Measurements from ENCODE around the gene LEPR.

Gene LEPR

GRCh38 chr1:65387821-65388220 is 32.6 kb upstream of the LEPR start:
- Histone ChIP-seq H3K27ac (ENCODE audit: low read depth, low read length) (no peak overlapping the region), H3K27me3 (ENCODE audit: low read length) (no peaks in the 10 kb centered on the region), H2AFZ (ENCODE audit: low read depth, low read length, severe bottlenecking) (no peak overlapping the region), H3K4me2 (ENCODE audit: low read depth, low read length, poor library complexity, severe bottlenecking) (no peak overlapping the region), H3K9ac (ENCODE audit: low read length) (no peak overlapping the region), H3F3A (ENCODE audit: insufficient read depth) (no peaks in the 10 kb centered on the region), H4K20me1 (ENCODE audit: low read depth, low read length) (no peaks in the 10 kb centered on the region), H3K4me3 (ENCODE audit: insufficient read depth, low read length, poor library complexity, severe bottlenecking) (no peak overlapping the region), H3K36me3 (ENCODE audit: low read length) (peaks cover 3% of the 10 kb centered on the region; the same call in 1 of the 2 replicates), H3K9me2 (replicated peaks; ENCODE audit: insufficient read depth, low read length) (no peaks in the 10 kb centered on the region), H3K9me3 (ENCODE audit: insufficient read depth, low read length) (no peaks in the 10 kb centered on the region), H3K79me2 (ENCODE audit: insufficient read depth, low read length) (no peaks in the 10 kb centered on the region)
- TF ChIP-seq EZH2phosphoT487 (conservative IDR thresholded peaks at IDR 0.05; ENCODE audit: low read length): no peak
- TF ChIP-seq, protein P1, sequence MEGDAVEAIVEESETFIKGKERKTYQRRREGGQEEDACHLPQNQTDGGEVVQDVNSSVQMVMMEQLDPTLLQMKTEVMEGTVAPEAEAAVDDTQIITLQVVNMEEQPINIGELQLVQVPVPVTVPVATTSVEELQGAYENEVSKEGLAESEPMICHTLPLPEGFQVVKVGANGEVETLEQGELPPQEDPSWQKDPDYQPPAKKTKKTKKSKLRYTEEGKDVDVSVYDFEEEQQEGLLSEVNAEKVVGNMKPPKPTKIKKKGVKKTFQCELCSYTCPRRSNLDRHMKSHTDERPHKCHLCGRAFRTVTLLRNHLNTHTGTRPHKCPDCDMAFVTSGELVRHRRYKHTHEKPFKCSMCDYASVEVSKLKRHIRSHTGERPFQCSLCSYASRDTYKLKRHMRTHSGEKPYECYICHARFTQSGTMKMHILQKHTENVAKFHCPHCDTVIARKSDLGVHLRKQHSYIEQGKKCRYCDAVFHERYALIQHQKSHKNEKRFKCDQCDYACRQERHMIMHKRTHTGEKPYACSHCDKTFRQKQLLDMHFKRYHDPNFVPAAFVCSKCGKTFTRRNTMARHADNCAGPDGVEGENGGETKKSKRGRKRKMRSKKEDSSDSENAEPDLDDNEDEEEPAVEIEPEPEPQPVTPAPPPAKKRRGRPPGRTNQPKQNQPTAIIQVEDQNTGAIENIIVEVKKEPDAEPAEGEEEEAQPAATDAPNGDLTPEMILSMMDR (IDR thresholded peaks at IDR 0.05; ENCODE audit: insufficient read depth, low read length, poor library complexity, severe bottlenecking): no peak

DNA sequence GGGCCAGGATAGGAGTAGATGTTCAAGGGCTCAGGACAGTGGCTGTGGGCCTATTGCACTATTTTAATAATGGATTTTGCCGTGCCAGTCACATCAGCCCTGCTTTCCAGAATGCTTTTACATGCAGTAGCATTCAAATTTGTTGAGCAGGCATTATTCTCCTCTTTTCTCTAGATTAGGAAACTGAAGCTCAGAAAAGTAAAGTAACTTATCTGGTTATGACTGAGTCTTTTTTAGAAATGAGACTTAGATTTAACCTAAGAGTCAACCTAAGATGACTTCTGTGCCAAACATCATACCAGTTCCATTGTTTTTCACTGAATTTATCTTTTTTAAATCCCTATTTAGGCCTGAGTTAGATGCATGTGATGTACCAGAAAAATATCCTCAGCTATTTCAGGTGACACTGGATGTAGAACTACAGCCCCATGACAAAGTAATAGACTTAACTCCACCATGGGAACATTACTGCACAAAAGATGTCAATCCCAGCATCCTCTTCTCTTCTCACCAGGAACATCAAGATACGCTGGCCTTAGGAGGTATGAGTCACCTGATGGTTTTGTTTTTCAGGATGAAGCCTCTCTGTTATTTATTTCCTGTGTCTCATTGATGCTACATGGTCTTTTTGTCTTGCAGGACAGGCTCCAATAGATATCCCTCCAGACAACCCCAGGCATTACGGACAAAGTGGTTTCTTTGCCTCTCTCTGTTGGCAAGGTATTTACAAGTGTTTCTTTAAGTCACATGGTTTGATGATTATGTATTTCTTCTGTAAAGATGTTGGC is 31.4 kb upstream of the LEPR start:
- Histone ChIP-seq H3K27me3 (ENCODE audit: low read length) (no peaks in the 10 kb centered on the region), H3K4me3 (ENCODE audit: insufficient read depth, low read length, poor library complexity, severe bottlenecking) (no peak overlapping the region), H3K4me2 (ENCODE audit: low read depth, low read length, poor library complexity, severe bottlenecking) (no peak overlapping the region), H3K36me3 (ENCODE audit: low read length) (peaks cover under 1% of the 10 kb centered on the region; the same call in 1 of the 2 replicates), H3F3A (ENCODE audit: insufficient read depth) (no peaks in the 10 kb centered on the region), H3K79me2 (ENCODE audit: insufficient read depth, low read length) (no peaks in the 10 kb centered on the region), H4K20me1 (ENCODE audit: low read depth, low read length) (no peaks in the 10 kb centered on the region), H3K9me2 (replicated peaks; ENCODE audit: insufficient read depth, low read length) (no peaks in the 10 kb centered on the region), H3K9ac (ENCODE audit: low read length) (no peak overlapping the region), H2AFZ (ENCODE audit: low read depth, low read length, severe bottlenecking) (no peak overlapping the region), H3K27ac (ENCODE audit: low read depth, low read length) (no peak overlapping the region), H3K9me3 (ENCODE audit: insufficient read depth, low read length) (no peaks in the 10 kb centered on the region)
- TF ChIP-seq, protein P1 (IDR thresholded peaks at IDR 0.05; ENCODE audit: insufficient read depth, low read length, poor library complexity, severe bottlenecking): no peak
- no peak for TF ChIP-seq EZH2phosphoT487 (conservative IDR thresholded peaks at IDR 0.05; ENCODE audit: low read length)

DNA sequence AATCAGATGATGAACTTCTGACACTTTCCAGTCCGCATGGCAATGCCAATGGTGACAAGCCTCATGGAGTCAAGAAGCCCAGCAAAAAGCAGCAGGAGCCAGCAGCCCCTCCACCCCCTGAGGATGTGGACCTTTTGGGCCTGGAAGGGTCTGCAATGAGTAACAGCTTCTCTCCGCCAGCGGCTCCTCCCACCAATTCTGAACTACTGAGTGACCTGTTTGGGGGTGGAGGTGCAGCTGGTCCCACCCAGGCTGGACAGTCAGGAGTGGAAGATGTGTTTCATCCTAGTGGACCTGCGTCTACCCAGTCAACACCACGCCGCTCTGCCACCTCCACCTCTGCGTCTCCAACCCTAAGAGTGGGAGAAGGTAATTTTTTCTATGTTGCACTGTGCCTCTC is 28.0 kb upstream of the LEPR start:
- Histone ChIP-seq H3K36me3 (ENCODE audit: low read length) (no peaks in the 10 kb centered on the region), H3K9me2 (replicated peaks; ENCODE audit: insufficient read depth, low read length) (no peaks in the 10 kb centered on the region), H3K9ac (ENCODE audit: low read length) (no peak overlapping the region), H3K27me3 (ENCODE audit: low read length) (no peaks in the 10 kb centered on the region), H2AFZ (ENCODE audit: low read depth, low read length, severe bottlenecking) (no peak overlapping the region), H4K20me1 (ENCODE audit: low read depth, low read length) (no peaks in the 10 kb centered on the region), H3K4me3 (ENCODE audit: insufficient read depth, low read length, poor library complexity, severe bottlenecking) (no peak overlapping the region), H3K4me2 (ENCODE audit: low read depth, low read length, poor library complexity, severe bottlenecking) (no peak overlapping the region), H3K9me3 (ENCODE audit: insufficient read depth, low read length) (no peaks in the 10 kb centered on the region), H3K27ac (ENCODE audit: low read depth, low read length) (no peak overlapping the region), H3K79me2 (ENCODE audit: insufficient read depth, low read length) (no peaks in the 10 kb centered on the region), H3F3A (ENCODE audit: insufficient read depth) (no peaks in the 10 kb centered on the region)
- TF ChIP-seq, protein P1 (IDR thresholded peaks at IDR 0.05; ENCODE audit: insufficient read depth, low read length, poor library complexity, severe bottlenecking): no peak
